Activated CD4-positive, alpha-beta T cell treated with anti-CD3 and anti-CD28 coated beads for 4 hours (primary cell): ENCODE results near the gene RAP1A.
A peak's percentile ranks its signal among the peaks of the same experiment; 100 is the strongest.
"Not testable (repeated sequence)": the region's sequence is repeated elsewhere in the genome, so short reads cannot be mapped to it uniquely, and the experiment has no call there.

Source experiments
- DNase-seq, 2 donors: peaks; one replicate each; pipeline ENCODE4 v3.0.0-alpha.2; 2020

RAP1A gene

GRCh38 chr1:111599781-111600693 is 19.6 kb upstream of the RAP1A start:
- no peak for DNase-seq

DNA sequence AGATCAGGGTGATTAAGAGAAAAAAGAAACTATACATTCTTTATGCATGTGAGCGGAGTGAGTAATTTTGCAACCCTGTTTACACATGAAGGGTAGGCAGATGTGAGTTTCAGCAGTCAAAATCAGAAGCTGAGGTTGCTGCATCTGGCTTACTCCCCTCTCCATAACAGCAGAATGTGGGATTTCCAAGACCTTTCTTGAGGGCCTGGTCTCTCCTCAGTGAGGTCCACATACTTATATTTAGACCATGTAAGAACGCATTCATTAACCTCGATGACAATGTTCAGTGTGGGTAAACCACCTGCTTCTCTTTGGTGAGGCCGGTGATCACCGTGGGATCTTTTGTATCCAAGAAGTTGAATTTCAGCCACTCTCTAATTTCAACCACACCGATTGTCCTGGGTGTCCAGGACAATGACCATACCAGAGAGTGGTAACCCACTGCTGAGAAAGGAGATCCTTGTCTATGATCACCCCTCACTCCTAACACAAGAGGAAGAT is 18.7 kb upstream of the RAP1A start:
- DNase-seq, result no peak

GRCh38 chr1:111602302-111602701 is 17.3 kb upstream of the RAP1A start:
- DNase-seq, result no peak

- peak in 1 of 2 donors; percentile 36 for DNase-seq
Observed at GRCh38 chr1:111602974-111603373, 16.6 kb upstream of the RAP1A start.

DNA sequence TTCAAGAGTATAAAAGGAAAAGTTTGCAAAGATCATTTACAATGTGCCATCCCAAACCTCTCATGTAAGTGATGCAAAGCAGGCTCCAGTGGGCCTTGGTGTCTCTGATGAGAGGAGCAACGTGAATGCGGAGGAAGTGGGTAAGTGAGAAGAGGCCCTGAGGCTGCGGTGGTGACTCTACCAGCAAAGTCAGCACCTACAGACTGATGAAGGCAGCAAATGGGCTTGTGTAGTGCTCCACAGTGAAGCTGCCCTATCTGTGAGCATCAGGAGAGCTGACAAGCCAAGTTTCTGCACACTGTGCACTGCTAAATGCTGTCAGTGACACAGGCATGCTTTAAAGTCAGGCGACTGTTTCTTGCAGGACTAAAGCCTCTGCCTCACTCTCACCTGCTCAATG is 15.6 kb upstream of the RAP1A start:
- DNase-seq, result peak; percentile 71 to 73

- DNase-seq, result no peak
Observed at GRCh38 chr1:111604931-111605330, 14.7 kb upstream of the RAP1A start.

- DNase-seq, result no peak
Observed at GRCh38 chr1:111605576-111605975, 14.0 kb upstream of the RAP1A start.

GRCh38 chr1:111606457-111607215 is 13.0 kb upstream of the RAP1A start:
- DNase-seq, result not testable (repeated sequence)

DNA sequence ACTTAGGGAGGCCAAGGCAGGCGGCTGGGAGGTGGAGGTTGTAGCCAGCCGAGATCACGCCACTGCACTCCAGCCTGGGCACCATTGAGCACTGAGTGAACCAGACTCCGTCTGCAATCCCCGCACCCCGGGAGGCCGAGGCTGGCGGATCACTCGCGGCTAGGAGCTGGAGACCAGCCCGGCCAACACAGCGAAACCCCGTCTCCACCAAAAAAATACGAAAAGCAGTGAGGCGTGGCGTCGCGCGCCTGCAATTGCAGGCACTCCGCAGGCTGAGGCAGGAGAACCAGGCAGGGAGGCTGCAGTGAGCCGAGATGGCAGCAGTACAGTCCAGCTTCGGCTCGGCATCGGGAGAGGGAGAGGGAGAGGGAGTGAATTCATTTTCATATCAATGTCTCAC is 11.1 kb upstream of the RAP1A start:
- DNase-seq, result not testable (repeated sequence)

DNA sequence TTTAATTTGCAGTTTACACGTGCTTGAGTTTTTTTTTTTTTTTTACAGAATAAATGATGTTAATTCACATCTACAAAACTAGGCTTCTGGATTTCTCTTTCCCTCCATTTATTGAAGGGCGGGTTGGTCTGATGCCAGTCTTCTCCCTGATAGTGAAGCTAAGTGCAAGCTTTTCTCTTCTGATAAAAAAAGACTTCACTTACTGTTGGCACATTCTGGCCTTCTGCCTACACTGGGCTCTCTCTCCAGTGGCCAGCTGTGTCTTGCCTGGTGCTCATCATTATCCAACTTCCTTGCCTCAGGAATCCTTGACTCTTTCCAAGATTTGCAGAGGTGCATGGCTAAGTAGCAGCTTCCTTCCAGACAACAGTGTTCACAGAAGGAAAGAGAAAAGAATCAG is 7.6 kb upstream of the RAP1A start:
- no peak for DNase-seq

GRCh38 chr1:111615870-111616715 is 3.5 kb upstream of the RAP1A start:
- peak; percentile 55 to 57 for DNase-seq

DNA sequence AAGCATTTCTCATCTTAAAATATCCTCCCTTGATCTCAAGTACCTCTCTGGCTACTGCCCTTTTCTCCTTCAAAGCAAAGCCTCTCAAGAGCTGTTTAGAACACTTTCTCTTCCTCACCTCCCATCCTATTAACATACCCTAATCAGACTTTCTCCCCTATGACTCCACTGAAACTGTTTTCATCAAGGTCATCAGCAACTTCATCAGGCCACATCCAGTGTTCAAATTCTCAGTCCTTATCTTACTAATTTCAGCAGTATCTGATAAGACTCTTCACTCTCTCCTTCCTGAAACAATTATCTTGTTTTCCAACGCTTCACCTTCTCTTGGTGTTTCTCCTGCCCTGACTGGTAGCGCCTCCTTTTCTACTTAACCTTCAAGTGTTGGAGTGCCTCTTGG is 1.5 kb upstream of the RAP1A start:
- no peak for DNase-seq

DNA sequence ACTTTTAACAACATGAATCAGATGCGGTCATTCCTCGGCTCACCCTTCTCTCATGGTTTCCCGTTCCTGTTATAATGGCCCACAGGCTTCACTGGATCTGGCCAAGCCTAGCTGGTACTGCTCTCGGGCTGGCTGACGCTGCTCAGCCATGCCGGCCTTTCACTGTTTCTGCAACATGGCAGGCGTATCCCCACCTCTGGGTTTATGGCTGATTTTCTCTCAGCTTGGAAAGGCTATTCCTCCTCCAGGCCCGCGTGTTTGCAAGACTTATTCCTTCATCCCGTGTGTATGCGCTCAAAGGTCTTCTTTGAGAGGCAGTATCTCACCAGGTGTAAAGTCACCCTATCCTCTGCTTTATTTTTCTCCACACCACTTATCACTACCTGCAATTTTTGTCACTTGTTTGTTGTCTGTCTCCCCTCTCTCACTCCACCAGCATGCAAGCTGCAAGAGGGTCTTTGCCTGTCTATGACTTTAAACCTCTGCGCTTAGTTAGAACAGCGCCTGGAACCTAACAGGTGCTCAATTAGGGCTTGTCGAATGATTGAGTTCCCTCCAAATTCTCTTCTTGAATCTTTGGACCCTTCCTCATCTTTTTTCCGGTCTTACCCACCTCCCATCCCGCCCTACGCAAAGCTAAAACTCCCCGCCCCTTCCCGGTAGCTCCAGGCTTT is 491 bp upstream of the RAP1A start:
- no peak for DNase-seq

DNA sequence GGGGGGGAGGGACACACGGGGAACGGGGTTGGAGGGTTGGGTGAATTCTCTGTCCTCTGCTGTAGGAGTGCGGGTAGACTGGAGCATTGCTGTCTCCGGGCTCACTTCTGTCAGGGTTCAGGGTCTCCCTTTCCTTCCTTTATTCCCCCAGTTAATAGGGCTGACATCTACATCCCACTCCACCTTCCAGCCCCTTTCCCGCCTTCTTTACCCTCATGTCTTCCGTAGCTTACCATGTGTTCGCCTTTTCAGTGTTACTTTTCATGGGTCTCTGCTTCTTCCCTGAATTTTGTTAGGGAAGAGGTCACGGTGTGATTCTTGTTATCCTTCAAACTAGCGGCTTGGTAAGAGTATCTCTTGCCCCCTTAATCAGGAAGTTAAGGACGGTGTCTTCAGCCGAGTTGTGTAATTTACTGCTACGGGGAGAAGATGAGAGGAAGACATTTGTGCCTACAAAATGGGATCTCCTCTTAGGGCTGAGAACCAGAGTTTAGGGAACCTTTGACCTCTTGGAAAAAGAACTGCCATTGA is 917 bp downstream of the RAP1A start:
- no peak for DNase-seq

GRCh38 chr1:111621050-111621449 is 1.5 kb downstream of the RAP1A start:
- DNase-seq, result peak; percentile 41 to 43

DNA sequence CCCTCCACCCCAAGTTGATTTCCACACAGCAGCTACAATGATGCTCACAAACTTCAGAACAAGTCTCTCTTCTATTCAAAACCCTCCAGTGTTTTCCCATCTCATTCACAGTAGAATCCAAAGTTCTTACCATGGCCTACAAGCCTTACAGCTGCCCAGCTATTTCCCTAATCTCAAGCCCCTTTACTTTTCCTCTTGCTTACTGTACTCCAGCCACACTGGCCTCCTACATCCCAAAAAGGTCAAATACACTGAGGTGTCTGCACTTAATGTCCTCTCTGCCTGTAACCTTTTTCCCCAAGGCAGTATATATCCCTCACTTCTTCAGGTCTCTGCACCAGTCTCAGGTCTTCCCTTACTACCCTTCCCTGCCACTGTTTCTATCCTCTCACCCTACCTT is 2.6 kb downstream of the RAP1A start:
- no peak for DNase-seq

- DNase-seq, result no peak
Observed at GRCh38 chr1:111624382-111624781, 4.8 kb downstream of the RAP1A start.

GRCh38 chr1:111625276-111625675 is 5.7 kb downstream of the RAP1A start:
- no peak for DNase-seq

DNA sequence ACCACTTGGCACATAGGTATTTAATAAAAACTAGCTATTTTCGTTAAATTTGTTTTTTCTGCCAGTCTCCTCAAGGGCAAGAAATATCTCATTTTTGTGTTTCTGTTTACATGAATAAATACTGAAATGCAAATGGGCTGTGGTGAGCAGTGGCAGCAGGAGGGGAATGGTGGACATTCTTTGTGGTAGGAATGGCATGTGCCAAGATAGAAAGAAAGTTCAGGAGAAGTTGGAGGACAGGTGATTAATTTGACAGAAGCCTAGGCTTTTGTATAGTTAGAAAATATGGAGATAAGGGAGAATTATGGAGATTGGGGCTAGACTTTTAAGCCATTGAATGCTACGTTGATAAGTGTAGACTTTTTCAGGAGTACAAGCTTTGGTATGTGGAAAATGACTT is 8.6 kb downstream of the RAP1A start:
- DNase-seq, result no peak

DNA sequence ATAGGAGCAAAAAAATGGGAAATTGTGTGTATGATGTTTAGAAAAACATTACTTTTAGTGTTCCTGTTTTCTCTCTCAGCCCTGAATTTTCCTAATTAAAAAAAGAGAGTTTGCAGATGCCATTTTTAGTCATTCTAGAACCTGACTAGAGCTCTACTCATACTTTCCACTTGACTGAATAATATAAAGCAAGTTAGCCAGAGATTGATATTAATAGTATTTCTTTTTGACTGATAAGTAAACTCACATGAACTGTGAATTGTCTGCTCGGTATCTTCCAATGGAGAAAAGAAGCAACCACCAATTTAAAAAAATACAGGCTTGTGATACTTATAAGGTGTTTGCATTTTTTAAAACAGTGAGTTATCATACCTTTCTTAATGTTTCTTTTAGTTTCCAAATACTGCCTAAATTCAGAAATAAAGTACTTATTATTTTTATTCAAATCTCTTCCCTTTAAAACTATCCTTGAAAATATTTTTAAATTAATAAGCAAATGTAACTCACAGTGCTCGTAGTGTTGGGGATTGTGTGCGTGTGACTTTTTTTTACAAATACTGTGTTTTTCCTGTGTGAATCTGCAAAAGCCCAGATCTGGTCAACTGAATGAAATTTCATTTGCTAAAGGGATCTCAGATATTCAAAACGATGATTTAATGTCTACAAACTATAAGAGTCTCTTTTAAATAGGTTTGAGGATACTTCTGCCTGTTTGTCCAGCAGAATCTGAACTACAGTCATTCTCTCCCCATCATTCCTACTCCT is 9.8 kb downstream of the RAP1A start:
- DNase-seq, result no peak

DNA sequence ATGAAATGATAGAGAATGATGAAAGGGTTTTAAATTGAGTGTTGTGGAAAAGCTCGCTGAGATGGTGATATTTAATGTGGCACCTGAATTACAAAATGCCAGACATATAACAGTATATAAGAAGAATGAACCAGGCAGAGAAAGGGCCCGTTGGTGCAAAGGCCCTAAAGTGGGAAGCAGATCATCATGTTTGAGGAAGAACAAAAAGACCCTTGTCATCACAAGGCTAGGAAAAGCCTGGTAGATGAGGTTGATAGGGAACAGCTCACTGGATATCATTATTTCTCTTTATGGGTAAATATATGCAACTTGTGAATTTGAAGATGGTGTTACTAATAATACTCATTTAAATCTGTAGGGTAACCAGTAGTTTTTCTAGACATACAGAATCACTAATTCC is 11.0 kb downstream of the RAP1A start:
- no peak for DNase-seq
